ENCODE results near the gene CD9.

Gene CD9

DNA sequence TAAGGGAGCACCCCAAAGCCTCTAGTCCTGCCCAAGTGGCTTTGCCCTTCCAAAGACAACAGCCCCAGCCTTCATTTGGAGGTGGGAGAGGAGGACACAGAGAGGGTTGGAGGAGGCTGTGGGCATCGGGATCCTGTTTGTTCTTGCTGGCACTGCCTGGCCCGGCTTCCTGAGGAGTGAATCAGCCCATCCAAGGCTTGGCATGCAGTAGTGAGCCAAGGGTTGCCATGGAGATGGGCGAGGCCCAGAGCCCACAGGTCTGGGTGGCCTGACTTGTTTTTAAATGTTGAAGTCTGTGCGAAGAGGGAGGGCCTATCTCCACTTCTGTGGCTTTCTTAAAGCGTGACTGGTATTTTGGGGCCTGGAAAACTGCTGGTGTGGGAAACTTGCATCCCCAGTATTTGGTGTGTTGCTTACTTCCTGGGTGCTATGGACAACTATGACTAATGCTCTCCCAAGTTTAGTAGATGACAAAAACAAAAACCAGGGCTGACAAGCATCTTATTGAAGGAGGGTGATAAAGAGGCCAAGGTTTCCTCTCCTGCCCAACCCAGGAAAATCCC, 15.8 kb downstream of the CD9 start:
- Mint-ChIP-seq H3K4me1 (ENCODE audit: low read depth) (peaks cover 31% of the 10 kb centered on the region), H3K27me3 (no peaks in the 10 kb centered on the region), H3K36me3 (ENCODE audit: low read depth) (no peaks in the 10 kb centered on the region), H3K27ac (peak overlapping the region; percentile 18), H3K4me3 (no peak overlapping the region), H3K9me3 (no peaks in the 10 kb centered on the region)
- no peak for DNase-seq

DNA sequence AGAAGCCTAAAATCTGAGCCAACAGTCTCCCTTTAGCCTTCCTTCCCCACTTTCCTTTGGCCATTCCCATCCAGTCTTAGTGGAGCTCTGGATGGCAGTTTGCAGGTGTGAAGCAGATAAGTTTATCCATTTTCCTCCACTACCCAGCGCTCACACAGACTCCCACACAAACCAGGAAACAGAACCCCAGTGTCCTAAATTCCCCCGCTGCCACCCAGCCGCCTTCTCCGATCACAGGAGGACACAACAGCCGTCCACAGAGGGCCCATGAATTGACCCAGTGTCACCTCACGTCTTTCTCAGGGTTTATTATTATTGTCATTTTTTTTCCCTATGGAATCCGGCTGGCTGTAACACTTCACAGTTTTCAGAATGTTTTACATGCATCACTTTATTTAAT, 16.4 kb downstream of the CD9 start:
- no peaks in the 10 kb centered on the region for H3K9me3 Mint-ChIP-seq
- no peaks in the 10 kb centered on the region for H3K27me3 Mint-ChIP-seq
- H3K27ac Mint-ChIP-seq = peak overlapping the region; percentile 18

DNA sequence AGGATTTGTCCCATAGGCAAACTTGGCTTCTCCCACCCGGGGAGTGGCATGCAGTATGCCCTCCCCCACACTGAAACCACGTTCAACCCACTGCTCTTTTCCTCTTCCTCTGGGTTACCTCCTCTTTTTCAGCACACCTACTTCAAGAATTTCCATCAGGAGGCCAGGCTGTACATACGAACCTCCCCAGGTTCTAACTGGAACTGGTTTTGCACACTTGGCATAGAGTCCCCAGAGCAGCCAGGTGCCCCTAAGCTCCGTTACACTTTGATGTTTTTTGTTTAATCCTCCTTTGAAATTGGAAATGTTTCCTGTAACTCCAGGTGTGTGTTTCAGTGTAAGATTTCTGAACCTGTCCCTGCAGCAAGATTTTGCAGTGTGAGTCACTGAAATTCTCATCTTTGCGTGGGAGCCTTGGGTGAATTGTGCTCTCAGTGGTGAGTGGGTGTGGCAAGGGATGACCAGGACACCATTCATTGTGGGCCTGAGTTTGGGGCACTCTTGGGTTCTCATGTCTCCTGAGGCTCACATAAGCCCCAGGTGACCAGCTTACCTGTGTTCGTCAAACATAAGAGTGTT, 18.2 kb downstream of the CD9 start:
- H3K4me1 Mint-ChIP-seq (ENCODE audit: low read depth) = peaks cover 28% of the 10 kb centered on the region
- DNase-seq = no peak
- H3K9me3 Mint-ChIP-seq = no peaks in the 10 kb centered on the region
- peak overlapping the region; percentile 27 for H3K27ac Mint-ChIP-seq
- H3K27me3 Mint-ChIP-seq = no peaks in the 10 kb centered on the region
- no peaks in the 10 kb centered on the region for H3K36me3 Mint-ChIP-seq (ENCODE audit: low read depth)
- H3K4me3 Mint-ChIP-seq = no peak overlapping the region

More for the DNA sequence above, 16.4 kb downstream of the CD9 start:
- Mint-ChIP-seq H3K4me1 (ENCODE audit: low read depth) (peaks cover 31% of the 10 kb centered on the region), H3K36me3 (ENCODE audit: low read depth) (no peaks in the 10 kb centered on the region), H3K4me3 (no peak overlapping the region)
- DNase-seq = no peak

DNA sequence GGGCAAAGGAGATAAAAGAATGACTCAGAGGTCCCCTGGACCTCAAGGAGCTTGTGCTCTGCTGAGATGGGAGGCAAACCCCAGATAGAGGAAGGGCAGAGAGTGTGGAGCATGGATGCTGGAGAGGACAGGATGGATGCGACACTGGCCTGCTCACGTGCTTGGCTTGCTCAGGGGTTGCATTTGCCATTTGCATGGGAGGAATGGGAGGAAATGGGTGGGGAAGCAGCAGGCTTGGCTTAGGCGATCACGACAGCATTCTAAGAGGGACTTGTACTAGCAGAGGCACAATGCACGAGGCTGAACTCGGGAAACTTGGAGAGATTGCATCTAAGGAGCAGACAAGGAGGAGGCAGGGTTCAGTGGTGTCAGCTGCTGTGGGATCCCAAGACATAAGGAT, 19.8 kb downstream of the CD9 start:
- Mint-ChIP-seq H3K4me3 (no peak overlapping the region), H3K9me3 (no peaks in the 10 kb centered on the region), H3K27me3 (no peaks in the 10 kb centered on the region), H3K36me3 (ENCODE audit: low read depth) (no peaks in the 10 kb centered on the region), H3K27ac (no peak overlapping the region), H3K4me1 (ENCODE audit: low read depth) (peaks cover 26% of the 10 kb centered on the region)
- DNase-seq = no peak

DNA sequence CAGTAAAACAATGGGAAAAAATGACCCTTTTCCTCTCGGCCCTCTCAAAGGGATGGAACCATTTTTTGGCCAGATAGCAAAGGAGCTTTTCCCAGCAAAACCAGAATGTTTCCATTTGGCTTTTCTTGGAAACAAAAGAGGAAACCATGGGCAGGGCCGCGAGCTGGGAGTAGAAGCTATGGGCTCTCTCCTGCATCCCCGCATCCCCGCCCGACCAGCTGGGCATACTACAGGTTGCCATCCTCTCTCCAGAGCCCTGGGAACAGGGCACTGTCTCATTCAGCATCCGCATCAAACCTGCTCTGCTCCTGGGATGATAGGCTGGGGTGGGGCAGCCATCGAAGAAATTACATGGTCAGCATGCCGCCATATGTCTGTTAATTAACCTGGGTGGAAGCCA, 20.9 kb downstream of the CD9 start:
- H3K9me3 Mint-ChIP-seq = no peaks in the 10 kb centered on the region
- peaks cover 24% of the 10 kb centered on the region for H3K4me1 Mint-ChIP-seq (ENCODE audit: low read depth)
- no peaks in the 10 kb centered on the region for H3K27me3 Mint-ChIP-seq
- H3K27ac Mint-ChIP-seq = no peak overlapping the region
- DNase-seq = no peak
- H3K36me3 Mint-ChIP-seq (ENCODE audit: low read depth) = no peaks in the 10 kb centered on the region
- H3K4me3 Mint-ChIP-seq = no peak overlapping the region

DNA sequence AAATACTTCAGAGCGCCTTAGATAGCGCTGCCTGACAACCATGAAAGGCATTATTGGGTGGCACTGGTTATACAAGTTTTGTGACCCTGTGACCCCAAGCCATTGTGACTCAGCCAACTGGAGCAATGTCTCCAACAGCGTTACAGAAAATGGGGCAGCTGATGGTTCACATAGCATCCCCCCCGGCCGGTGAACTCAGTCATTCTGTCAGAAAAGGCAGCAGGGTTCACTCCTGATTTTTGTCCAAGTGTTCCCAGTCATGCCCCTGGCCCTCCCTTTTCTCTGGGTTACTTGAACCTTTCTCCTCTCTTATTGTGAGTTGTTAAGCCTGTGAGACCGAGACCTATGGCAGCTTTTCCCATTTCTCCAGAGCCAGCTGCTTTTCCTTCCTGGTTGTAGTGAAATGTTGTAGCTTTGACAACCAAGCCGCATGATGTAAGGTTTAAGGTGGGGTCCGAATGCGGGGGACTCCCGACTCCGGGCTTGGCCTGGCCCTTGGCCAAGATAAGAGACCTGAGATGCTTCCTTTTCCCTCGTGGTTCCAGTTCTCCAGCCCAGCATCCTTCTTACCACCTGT, 22.0 kb downstream of the CD9 start:
- H3K9me3 Mint-ChIP-seq = no peaks in the 10 kb centered on the region
- peaks cover 15% of the 10 kb centered on the region for H3K4me1 Mint-ChIP-seq (ENCODE audit: low read depth)
- no peak overlapping the region for H3K4me3 Mint-ChIP-seq
- no peaks in the 10 kb centered on the region for H3K27me3 Mint-ChIP-seq
- H3K27ac Mint-ChIP-seq = no peak overlapping the region
- no peaks in the 10 kb centered on the region for H3K36me3 Mint-ChIP-seq (ENCODE audit: low read depth)
- no peak for DNase-seq

DNA sequence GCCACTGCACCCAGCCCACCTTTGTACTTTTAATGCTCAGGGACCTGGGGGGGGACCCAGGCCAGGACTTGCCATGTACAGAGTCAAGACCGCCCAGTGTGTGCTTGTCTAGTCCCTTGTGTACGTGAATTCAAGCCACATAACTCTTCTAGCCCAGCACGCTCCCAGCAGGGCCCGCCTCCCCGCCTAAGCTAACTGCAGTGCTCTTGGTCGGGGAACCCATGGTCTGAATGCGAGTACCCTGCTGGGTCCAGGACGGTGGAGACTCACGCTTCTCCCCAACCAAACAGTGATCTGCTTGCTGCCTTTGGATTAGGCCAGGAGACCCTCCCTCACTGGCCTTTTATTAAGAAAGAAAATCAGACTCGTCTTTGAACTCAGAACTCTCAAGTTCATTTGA, 23.3 kb downstream of the CD9 start:
- DNase-seq = no peak
- Mint-ChIP-seq H3K27ac (no peak overlapping the region), H3K27me3 (no peaks in the 10 kb centered on the region), H3K9me3 (no peaks in the 10 kb centered on the region), H3K4me1 (ENCODE audit: low read depth) (peaks cover 4% of the 10 kb centered on the region), H3K36me3 (ENCODE audit: low read depth) (no peaks in the 10 kb centered on the region), H3K4me3 (no peak overlapping the region)

DNA sequence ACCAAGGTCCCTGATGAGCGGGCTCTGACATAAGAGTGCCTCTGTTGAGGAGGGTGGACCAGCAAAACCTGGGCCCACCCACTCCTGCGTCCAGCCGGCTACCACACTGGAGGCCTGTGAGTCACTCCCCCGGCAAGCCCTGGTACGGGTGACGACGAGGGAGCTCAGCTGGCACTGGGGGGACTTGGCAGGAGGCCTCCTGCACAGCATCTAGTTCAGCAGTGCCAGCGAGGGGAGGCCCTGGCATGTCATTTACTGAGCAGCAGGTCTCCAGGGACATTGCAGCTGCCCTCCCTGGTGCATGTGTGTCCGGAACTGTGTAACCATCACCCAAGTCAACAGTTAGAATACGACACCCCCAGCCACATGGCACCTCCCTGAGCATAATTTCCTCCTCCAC, 24.4 kb downstream of the CD9 start:
- no peak overlapping the region for H3K4me3 Mint-ChIP-seq
- no peak for DNase-seq
- no peaks in the 10 kb centered on the region for H3K9me3 Mint-ChIP-seq
- no peak overlapping the region for H3K27ac Mint-ChIP-seq
- H3K36me3 Mint-ChIP-seq (ENCODE audit: low read depth) = no peaks in the 10 kb centered on the region
- no peaks in the 10 kb centered on the region for H3K27me3 Mint-ChIP-seq
- H3K4me1 Mint-ChIP-seq (ENCODE audit: low read depth) = peaks cover 4% of the 10 kb centered on the region

DNA sequence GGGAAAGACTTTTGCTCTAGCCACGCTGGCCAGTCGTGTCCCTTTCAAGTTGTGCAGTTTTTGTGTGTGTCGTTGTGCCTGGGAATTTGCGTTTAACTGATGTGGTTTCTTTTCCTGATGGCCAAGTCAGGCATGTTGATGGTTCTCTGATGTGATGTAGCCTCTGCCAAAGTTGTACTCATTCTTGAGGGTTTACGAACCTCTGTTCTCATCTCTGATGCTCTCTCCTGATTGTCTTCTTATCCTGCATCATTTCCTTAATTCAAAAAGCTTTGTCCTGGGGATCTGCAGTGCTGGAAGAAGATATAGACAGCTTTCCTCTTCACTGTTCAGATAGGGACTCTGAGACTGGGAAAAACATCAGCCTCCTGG, 25.4 kb downstream of the CD9 start:
- Mint-ChIP-seq H3K36me3 (ENCODE audit: low read depth) (no peaks in the 10 kb centered on the region), H3K4me1 (ENCODE audit: low read depth) (peaks cover 15% of the 10 kb centered on the region), H3K27ac (no peak overlapping the region), H3K9me3 (no peaks in the 10 kb centered on the region), H3K4me3 (no peak overlapping the region), H3K27me3 (no peaks in the 10 kb centered on the region)
- DNase-seq = no peak

DNA sequence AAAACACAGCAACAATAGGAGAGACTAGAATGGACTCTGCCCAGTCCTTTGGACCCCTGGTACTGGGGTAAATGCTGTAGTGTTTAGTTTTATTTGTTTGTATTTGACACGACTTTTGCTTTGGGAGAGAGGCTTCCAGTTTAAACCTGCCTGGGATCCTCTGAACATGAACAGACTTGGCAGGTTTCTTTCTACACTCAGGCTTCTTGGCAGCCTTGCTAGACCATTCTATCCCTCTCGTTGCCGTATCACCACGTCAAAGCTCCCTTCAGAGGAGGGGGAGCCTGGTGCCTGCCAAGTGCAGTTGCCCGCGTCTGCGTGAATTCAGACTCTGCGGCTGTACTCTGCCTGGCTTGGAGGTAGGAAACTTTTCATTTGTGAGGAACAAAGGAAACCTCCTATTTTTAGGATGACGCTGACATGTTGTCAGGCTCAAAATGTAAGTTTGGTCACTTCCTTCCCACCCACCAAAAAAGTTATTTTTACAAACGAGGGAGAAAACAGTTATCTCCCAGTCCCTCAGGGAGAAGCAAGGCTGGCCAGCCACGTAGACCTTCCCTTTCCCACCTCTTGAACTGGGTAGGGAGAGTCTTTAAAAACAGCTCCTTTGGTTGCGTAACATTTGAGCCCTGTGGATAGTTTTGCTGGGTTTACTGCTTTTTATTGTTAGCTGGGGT, 25.9 kb downstream of the CD9 start:
- no peaks in the 10 kb centered on the region for H3K9me3 Mint-ChIP-seq
- no peaks in the 10 kb centered on the region for H3K27me3 Mint-ChIP-seq
- H3K4me3 Mint-ChIP-seq = no peak overlapping the region

DNA sequence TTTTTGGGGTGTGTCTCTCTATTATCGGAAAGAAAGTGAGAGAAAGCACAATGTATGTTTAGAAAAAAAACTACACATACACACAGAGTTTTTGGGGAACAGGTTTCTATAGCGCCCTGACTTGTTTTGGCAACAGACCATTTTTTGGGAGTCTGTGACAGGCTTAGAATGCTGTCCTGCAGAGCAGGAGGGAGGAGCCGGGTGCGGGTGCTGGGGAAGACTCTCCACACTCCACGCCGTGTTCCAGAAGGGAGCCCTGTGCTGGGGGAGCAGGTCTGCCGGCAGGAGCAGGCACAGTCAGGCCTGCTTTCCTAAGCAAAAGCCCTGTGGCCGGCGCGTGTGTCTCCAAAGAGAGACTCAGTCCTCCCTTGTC, 26.5 kb downstream of the CD9 start:
- no peak for DNase-seq
- H3K27me3 Mint-ChIP-seq = no peaks in the 10 kb centered on the region
- no peak overlapping the region for H3K4me3 Mint-ChIP-seq
- H3K27ac Mint-ChIP-seq = no peak overlapping the region
- H3K36me3 Mint-ChIP-seq (ENCODE audit: low read depth) = no peaks in the 10 kb centered on the region
- H3K9me3 Mint-ChIP-seq = no peaks in the 10 kb centered on the region
- peaks cover 25% of the 10 kb centered on the region for H3K4me1 Mint-ChIP-seq (ENCODE audit: low read depth)

More for the DNA sequence above, 25.9 kb downstream of the CD9 start:
- Mint-ChIP-seq H3K36me3 (ENCODE audit: low read depth) (no peaks in the 10 kb centered on the region), H3K27ac (no peak overlapping the region), H3K4me1 (ENCODE audit: low read depth) (peaks cover 20% of the 10 kb centered on the region)
- no peak for DNase-seq

DNA sequence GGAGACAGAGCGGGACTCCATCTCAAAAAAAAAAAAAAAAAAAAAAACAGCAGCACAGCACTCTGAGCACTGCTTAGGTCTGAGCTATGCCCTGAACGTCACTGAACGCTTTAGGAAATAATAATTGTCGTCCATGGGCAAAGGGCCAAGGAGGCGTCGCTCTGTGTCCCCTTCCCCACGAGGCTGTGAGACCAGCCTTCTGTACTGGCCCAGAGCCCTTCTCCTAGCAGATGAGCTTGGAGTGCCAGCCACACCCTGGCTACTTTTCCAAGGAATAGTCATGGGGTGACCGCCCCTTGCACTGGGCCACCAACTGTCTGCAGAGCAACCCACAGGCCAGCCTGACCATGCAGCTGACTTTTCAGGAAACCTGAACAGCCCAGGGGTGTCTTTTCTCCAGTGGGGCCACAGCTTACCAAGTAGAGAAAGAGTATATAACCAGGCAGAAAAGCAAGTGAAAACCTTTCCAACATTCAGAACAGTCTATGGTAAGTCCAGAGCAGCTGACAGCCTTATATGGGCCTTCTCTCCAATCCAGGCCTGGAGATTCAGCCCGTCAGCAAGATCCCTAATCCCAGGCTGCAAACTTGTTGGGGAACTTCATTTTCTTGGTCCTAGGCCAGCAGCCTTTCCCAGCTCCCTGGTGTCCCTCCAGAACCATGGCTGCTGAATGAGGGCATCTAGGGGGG, 28.5 kb downstream of the CD9 start:
- Mint-ChIP-seq H3K4me3 (no peak overlapping the region), H3K9me3 (no peaks in the 10 kb centered on the region), H3K27ac (no peak overlapping the region), H3K36me3 (ENCODE audit: low read depth) (no peaks in the 10 kb centered on the region), H3K27me3 (no peaks in the 10 kb centered on the region), H3K4me1 (ENCODE audit: low read depth) (peaks cover 36% of the 10 kb centered on the region)
- no peak for DNase-seq

DNA sequence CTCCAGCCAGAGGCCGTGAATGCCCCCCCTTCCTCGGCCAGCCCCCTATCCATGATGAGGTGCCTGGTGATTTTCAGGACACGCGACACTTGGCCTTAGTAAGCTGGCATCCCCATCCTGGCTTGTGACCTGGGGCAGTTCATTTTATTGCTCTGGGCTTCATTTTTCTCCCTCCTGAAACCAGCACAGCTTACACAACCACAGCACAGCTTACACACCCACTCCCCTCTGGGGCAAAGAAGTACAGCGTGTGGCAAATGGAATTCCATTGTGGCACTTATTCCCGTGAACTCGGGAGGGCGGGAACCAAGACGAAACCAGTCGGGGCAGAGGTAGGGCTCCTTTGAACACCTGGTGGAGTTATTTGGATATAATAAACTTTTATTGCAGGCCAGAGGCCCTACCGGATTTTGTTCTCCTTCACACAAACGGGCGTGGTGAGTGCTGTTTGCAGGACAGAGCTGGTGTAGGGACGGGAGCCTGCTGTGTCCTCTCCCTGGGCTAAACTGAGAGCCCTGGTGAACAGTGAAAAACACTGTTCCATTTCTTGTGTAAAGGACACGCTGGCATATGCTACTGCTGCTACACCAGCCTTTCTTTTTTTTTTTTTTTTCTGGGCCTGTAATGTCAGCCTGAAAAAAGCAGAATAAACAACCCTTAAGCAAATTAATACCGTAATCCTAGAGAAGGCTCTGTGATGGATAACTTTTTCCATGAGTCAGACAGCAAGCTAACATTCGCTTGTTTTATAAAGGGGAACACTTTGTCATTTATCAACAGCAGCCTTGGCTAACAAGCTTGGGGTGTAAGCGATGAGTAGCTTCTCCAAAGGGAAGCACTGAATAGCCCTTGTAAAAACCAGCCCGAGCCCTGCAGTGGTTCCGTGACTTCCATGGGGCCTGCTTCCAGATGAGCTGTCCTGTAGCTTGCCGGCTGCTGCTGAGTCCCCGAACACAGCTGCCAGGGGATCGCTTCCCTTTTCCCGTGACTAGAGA, 29.3 kb downstream of the CD9 start:
- Mint-ChIP-seq H3K4me3 (peak overlapping the region; percentile 48), H3K27me3 (no peaks in the 10 kb centered on the region), H3K36me3 (ENCODE audit: low read depth) (no peaks in the 10 kb centered on the region), H3K4me1 (ENCODE audit: low read depth) (peaks cover 36% of the 10 kb centered on the region), H3K9me3 (no peaks in the 10 kb centered on the region), H3K27ac (peak overlapping the region; percentile 91)
- peak; percentile 37 for DNase-seq

All from activated T-cell treated with anti-CD3 and anti-CD28 coated beads, Interleukin-2, amount 50 U/mL, for 24 hours (primary cell).